Measurements from ENCODE around the gene SUPT4H1.

DNA sequence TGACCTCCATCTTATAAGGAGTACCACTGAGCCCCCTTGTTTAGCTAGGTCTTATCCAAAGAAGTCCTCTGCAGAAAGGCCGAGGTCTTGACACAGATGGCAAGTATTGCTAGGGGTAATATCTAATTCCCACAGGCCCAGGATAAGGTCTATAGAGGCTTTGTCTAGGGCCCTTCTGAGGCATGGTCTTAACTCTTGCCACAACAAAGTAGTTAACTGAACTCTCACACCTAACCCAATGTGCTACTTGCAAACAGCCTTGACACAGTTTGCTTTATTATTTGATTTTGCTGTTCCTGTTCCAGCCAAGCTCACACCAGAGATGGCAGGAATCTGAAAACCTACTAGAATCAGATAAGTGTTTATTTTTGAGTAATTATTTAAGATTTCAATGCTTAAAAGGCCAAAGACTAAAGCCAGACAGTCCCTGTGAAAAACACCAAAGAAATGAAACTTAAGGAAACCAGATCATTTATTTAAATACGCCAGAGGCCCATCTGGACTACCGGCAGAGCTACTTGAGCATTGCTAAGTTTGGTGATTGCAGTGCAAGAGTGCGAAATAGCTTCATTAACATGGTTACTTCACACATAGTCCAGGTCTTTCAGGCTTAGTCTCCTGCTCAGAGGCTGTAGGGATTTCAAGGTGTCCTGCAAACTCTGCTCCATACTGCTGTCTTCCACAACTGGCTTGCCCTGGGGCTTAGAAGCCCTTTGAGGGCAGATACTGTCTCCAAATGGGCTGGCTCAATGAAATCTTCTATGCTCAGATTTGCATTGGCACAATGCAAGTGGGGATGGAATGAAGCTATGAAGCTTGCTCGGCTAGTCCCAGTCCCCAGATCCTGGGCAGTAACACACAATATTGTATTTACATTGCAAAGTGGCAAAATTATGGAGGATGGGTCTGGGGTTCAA is 28.5 kb upstream of the SUPT4H1 start:
- TF ChIP-seq, protein P1, sequence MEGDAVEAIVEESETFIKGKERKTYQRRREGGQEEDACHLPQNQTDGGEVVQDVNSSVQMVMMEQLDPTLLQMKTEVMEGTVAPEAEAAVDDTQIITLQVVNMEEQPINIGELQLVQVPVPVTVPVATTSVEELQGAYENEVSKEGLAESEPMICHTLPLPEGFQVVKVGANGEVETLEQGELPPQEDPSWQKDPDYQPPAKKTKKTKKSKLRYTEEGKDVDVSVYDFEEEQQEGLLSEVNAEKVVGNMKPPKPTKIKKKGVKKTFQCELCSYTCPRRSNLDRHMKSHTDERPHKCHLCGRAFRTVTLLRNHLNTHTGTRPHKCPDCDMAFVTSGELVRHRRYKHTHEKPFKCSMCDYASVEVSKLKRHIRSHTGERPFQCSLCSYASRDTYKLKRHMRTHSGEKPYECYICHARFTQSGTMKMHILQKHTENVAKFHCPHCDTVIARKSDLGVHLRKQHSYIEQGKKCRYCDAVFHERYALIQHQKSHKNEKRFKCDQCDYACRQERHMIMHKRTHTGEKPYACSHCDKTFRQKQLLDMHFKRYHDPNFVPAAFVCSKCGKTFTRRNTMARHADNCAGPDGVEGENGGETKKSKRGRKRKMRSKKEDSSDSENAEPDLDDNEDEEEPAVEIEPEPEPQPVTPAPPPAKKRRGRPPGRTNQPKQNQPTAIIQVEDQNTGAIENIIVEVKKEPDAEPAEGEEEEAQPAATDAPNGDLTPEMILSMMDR (IDR thresholded peaks at IDR 0.05) = no peak
- TF ChIP-seq POLR2A (IDR thresholded peaks at IDR 0.05) = no peak
- TF ChIP-seq POLR2AphosphoS5 (IDR thresholded peaks at IDR 0.05) = no peak
